MM.1S (cell line): ENCODE measurements around the gene ABCC9.

Experiments
- EZH2 ChIP-seq: fragments of 300-600 bp; sonication (generic); optimal IDR thresholded peaks from 2 replicates; pipeline ENCODE3; 2017; ENCODE audit warnings: low read depth, mild to moderate bottlenecking, antibody characterized with exemption, low read length, mixed read lengths
- EZH2phosphoT487 ChIP-seq: fragments of 300-600 bp; sonication (generic); IDR thresholded peaks from 2 replicates; pipeline ENCODE4 v1.6.1; 2018; ENCODE audit warnings: antibody characterized with exemption, low read length
- TF ChIP-seq, protein P1 (sequence below): fragments of 300-600 bp; sonication (generic); IDR thresholded peaks from 2 replicates; pipeline ENCODE4 v1.5.1; 2016; ENCODE audit warnings: antibody characterized with exemption, low read length, mixed read lengths

DNA sequence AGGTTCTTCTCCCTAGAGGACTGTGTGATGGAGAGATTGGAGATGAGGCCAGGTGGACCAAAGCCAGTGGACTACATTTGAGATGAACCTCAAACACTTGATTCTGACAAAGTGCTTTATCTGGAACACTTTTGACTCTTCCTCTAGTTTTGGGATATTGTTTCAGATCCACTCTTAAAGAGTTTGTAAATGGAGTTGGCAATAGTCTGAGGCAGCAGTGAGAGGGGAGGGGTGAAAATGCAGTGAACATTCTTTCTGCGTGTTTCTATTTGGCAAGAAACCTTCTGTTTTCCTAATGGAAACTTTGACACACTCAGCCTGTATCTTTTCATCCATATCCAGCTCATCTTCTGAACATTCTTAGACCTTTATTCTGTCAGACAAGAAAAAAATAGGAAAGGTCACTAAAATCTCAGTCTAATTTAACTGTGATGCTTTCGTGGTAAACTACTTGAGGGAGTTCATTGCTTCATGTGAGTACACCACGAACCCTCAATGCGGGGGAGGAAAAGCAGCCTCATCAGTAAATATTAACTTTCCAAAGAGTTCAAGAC lies 109.4 kb downstream of the ABCC9 start:
- TF ChIP-seq, protein P1, sequence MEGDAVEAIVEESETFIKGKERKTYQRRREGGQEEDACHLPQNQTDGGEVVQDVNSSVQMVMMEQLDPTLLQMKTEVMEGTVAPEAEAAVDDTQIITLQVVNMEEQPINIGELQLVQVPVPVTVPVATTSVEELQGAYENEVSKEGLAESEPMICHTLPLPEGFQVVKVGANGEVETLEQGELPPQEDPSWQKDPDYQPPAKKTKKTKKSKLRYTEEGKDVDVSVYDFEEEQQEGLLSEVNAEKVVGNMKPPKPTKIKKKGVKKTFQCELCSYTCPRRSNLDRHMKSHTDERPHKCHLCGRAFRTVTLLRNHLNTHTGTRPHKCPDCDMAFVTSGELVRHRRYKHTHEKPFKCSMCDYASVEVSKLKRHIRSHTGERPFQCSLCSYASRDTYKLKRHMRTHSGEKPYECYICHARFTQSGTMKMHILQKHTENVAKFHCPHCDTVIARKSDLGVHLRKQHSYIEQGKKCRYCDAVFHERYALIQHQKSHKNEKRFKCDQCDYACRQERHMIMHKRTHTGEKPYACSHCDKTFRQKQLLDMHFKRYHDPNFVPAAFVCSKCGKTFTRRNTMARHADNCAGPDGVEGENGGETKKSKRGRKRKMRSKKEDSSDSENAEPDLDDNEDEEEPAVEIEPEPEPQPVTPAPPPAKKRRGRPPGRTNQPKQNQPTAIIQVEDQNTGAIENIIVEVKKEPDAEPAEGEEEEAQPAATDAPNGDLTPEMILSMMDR: no peak
- TF ChIP-seq EZH2phosphoT487: no peak
- no peak for TF ChIP-seq EZH2
